Activated CD8-positive, alpha-beta memory T cell treated with anti-CD3 and anti-CD28 coated beads, Interleukin-2, amount 50 U/mL, for 1 hour (primary cell): ENCODE data around the gene MNAT1.
"Not testable (repeated sequence)": the region's sequence is repeated elsewhere in the genome, so short reads cannot be mapped to it uniquely, and the experiment has no call there.

Source experiments
- DNase-seq: peaks from one replicate; pipeline ENCODE4 v3.0.0-alpha.2; 2020; ENCODE audit errors: extremely low read depth

The MNAT1 gene

DNA sequence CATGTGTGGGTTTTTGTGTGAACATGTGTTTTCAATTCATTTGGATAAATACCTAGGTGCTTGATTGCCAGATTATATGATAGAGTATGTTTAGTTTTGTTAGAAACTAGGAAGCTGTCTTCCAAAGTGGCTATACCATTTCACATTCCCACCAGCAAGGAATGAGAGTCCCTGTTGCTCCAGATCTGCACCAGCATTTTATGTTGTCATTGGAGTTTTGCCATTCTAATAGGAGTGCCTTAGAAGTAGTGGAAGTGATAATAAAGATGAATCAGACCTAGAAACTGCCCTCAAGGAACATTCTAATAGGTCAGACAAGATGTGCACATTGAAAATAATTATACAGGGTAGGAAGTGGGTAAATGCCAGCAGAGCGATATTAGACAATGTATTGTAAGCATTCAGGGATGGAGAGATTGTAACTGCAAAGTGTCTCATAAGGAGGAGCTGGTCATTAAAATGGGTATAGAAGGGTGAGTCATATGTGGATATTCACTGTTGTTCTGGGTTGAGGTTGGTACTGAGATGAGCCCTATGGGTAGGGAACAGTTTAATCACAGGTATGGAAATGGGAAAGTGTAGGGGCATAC lies 71.4 kb downstream of the MNAT1 start:
- no peak for DNase-seq

DNA sequence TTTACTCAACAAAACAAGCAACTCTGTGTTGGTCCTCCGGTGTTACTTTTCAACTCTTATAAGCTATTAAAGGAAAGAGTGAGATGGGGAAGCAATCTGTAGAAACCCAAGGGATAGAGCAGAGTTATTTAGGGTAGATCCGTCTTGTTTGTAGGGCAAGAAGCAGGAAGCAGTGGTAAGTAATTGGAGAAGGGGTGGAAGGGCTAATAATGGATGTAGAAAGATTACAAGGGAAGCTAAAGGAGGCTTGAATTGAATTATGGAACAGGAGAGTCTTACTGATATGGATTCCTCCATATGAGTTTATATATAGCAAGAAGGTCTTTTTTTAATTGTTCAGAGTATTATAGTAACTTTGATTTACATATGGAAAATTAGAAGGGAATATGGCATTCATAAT lies 72.7 kb downstream of the MNAT1 start:
- no peak for DNase-seq

DNA sequence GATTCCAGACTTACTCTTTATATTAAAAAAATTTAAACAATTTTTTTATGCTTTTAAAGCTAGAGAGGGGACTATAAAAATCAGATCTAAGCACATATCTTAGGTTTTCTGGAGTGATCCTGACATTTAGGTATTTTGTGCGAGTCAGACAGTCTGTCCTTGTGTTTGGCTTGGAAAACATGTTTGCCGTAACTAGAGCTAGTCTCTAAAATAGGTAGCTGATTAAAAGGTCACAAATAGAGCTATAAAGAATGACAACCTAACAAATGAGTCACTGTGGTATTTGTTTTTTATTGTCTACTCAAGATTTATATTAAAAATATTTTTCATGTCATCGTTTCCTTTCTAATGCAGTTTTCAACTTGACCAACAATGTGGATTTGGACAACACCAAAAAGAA lies 73.4 kb downstream of the MNAT1 start:
- DNase-seq: no peak

DNA sequence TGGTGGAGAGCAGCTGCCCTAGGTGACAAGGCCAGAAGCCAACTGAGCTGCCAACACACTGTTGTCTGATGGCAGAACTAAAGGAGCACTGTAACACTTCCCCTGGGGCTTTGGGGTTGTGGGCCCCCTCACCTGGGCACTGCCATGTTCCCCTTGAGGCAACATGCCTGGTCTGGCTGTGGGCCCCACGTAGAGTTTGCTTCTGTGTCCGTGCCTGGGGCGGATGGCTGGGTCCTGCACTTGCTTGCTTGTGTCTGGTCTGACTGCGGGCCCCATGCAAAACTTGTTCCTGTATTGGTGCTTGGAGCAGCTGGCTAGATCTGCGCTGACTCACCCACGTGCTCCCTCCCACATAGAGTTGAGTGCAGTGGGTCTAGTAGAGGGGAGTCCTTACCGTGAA lies 78.4 kb downstream of the MNAT1 start:
- no peak for DNase-seq

DNA sequence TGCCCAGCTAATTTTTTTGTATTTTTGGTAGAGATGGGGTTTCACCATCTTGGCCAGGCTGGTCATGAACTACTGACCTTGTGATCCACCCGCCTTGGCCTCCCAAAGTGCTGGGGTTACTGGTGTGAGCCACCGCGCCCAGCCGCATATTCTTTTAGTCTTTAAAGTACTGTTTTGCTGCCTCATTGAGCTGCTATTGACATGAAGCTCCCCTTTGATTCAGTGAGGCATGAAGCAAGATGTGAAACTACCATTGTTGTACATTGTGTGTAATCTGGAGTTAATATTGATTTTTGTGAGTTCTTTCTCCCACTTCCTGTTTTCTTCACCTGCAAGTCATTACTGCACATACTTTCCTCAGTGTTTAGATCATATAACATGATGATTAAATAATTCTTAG lies 80.8 kb downstream of the MNAT1 start:
- no peak for DNase-seq

DNA sequence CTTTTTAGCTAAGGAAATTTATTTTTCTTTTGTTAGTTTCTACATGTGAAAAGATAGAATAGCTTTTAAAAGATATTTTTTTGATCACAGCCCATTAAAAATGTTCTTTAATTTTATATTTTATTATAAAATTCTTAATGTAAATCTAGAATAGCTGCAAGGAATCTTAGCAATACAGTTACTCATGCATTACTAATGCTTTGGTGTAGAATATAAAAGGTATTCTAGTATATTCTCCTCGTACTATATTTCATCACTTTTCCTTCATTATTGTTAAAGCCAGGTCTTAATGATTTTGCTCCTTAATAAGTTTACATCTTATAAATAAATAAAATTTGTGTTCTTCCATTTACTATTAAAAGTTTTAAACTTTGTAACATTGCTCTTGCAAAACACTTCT lies 82.6 kb downstream of the MNAT1 start:
- no peak for DNase-seq

DNA sequence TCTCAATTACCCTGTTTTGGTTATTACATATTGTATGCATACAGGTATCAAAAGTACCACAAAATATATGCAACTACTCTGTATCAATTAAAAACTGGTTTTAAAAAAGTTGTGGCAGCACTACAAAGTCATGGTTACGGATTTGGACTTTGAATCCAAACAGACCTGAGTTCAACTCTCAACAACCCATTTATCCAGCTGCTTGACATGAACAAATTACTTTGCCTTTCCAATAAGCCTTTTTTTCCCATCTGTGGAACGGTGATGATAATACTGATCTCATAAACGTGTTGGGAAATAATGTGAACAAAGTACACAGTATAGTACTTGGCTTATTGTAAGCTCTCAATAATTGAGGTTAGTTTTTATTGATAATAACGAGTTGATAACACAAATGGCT lies 85.0 kb downstream of the MNAT1 start:
- no peak for DNase-seq

DNA sequence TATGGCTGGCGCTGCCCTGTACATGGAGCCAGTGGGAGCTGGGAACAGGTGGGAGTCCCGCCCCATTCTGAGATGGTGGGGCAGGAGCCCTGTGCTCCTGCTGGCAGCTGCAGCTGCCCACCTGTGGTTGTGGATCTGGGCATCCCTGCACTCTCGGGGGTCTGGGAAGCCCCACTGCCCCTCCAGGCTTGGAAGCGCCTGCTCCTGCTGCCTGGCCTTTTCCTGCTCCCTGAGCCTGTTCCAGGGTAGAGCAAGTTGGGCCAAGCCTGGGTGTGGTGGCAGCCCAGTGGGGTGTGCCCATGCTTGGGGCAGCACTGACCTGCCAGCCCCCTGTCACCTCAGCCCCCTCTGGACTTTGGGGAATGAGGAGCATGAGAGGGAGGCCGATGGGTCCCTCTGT lies 104.0 kb downstream of the MNAT1 start:
- no peak for DNase-seq

DNA sequence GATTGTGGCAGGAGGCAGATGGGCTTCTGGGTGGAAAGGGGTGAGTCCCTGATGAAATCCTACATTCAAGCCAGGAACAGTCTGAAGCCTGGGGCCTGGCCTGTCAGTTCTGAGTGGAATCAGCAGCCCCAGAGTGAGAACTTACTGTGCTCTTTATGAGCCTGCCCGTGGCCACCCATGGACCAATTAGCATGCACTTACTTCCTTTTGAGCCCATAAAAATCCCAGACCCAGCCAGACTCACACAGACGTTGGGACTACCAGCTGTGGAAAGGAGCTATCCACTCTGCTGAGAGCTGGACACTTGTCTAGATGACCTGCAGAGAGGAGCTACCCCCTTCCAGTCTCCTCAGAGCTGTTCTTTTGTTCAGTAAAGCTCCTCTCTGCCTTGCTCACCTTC lies 104.5 kb downstream of the MNAT1 start:
- DNase-seq: no peak

DNA sequence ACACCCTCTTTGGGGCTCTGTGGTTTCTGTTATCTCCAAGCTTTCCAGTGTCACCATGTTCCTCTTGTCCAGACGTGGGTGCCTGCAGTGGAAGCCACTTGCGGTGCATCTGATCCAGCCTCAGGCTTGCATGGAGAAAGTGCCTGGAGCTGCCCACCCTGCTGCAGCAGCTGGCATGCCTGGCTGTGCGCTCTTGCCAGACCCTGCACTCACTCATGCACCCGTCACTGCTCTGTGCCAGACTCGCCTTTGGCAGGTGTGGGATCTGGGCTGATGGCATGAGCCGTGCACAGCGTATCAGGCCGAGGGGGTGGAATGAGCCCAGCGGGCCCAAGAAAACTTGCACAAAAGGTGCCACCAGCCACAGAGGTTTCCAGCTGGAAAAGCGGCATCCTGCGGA lies 105.1 kb downstream of the MNAT1 start:
- no peak for DNase-seq

DNA sequence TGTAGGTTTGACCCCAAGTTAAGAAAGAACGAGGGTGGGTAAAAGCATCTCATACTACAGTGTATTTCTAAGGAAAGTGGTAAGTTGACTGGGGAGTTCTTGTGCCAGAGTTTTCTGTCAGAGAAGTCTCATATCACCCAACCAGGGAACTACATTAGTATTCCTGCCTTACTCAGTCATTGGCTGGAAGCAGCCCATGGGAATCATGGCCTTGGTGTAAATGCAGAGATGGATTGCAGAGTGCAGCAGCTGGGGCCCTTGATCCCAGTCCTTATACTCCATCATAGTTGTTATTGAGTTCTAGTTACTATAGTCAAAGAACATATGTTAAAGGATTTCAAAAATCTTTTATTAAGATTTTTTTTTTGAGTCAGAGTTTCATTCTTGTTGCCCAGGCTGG lies 105.8 kb downstream of the MNAT1 start:
- no peak for DNase-seq

DNA sequence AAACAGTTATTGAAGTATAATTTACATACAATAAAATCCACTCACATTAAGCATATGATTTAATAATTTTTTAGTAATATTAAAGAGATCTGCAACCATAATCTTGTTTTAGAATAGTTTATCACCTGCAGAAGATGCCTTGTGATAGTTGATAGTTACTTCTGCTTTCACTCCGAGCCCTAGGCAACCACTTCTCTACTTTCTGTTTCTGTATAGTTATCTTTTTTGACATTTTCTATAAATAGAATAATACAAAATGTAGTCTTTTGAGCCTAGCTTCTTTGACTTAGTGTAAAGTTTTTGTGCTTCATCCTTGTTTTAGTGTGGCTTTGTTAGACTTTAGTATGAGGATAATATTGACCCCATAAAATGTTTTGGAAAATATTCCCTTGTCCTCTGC lies 111.0 kb downstream of the MNAT1 start:
- no peak for DNase-seq

DNA sequence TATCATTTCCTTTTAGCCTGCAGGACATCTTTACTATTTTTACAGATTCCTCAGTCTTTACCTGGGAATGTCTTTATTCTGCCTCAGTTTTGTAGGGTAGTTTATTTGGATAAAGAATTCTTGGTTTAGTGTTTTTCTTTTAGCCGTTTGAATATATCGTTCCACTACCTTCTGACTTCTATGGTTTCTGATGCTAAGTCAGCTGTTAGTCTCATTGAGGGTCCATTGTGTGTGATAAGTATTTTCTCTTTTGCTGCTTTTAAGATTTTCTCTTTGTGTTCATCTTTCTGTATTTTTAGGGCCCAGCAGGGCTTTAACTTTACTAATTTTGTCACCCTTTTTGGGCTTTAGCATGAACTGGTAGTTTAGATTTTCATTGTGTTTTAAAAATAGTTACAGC lies 113.5 kb downstream of the MNAT1 start:
- DNase-seq: no peak

DNA sequence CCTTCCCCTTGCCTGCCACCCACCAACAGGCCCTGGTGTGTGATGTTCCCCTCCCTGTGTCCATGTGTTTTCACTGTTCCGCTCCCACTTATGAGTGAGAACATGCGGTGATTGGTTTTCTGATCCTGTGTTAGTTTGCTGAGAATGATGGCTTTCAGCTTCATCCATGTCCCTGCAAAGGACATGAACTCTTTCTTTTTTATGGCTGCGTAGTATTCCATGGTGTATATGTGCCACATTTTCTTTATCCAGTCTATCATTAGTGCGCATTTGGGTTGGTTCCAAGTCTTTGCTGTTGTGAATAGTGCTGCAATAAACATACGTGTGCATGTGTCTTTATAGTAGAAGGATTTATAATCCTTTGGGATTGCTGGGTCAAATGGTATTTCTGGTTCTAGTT lies 117.1 kb downstream of the MNAT1 start:
- not testable (repeated sequence) for DNase-seq

DNA sequence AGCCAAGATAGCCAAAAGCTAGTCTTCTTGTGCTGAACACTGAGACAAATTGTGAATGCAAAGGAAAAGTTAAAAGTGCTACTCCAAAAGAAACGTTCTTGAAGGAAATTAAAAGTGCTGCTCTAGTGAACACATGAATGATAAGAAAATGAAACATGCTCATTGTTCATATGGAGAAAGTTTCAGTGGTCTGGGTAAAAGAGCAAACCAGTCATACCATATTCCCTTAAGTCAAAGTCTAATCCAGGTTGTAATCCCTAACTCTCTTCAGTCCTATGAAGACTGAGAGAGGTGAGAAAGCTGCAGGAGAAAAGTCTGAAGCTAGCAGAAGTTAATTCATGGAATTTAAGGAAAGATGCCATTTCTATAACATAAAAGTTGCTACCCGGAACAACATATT lies 121.5 kb downstream of the MNAT1 start:
- no peak for DNase-seq

DNA sequence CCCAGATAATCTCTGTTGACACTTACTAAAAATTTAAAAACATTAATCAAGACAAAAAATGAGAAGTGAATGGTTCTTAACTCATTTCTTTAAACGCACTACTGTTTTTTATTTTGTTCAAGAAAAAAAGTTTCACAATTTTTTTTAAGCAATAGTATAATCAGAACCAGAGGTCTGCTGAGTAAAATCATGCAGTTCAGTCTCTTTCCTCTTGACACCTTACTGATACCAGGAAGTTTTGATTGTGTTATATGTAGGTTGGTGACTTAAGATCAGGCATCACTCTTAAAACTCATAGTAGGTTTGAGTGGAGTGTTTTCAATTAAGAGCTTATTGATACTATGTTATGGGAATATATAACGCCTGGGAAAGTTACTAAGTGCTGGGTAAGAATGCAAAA lies 125.0 kb downstream of the MNAT1 start:
- DNase-seq: no peak

DNA sequence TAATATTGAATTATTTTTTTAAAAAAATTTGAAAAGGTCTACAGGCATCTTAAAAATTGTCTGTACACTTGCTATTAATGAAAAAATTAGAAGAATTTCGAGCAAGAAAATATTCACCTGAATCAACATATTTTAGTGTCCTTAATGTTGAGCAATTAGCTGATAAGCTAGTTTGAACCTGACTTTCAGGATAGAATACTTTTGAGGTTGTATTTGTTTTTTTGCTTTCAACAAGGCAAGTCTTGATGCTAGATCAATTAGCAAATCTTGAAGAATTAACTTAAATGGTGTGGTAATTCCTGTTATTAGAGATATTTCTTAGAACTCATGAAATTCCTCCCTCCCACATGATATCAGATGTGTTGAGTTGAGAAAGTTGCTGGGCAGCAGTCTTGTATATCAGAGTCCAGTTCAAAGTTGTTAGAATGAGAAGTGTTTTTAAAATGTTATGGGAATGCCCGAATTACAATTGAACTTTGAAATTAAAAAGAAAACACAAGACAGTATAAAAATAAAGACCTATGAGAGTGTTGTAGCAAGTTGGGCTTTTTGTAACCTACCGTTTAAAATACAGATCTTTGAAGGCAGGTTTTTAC lies 127.1 kb downstream of the MNAT1 start:
- no peak for DNase-seq

DNA sequence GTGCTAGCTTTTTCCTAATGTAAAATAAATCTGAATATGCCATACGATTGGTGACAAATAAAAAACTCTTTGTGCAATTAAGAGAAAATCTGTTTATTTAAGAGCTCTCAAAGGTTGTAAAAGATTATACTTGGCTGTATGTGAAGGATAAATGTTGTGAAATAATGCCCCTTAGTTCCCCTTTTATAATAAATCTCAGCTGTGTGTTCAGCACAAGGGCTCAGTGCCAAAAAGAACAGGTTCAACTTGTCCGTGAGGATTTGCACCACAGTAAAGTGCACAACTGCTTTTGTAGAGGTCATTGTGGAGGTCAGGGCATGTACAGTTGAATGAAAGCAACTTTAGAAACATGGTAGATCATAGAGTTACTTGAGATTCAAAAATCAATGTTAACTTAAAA lies 127.7 kb downstream of the MNAT1 start:
- no peak for DNase-seq

DNA sequence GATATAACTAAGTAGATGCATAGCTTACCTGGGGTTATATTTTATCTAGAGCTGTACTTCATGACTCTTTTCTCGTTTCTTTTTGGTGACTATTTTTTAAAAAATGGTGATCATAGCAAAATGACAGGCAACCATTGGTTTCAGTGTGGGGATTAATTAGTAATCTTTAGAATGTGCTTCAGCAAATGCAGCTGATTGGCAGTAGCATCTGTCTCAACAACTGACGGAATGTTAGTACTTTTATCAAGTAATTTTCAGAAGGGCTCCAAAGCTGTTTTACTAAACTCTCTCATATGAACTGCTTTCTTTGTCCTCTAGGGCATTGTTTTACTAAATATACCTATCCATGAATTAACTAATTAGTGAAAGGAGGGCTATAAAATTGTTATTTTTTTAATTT lies 128.7 kb downstream of the MNAT1 start:
- DNase-seq: no peak

DNA sequence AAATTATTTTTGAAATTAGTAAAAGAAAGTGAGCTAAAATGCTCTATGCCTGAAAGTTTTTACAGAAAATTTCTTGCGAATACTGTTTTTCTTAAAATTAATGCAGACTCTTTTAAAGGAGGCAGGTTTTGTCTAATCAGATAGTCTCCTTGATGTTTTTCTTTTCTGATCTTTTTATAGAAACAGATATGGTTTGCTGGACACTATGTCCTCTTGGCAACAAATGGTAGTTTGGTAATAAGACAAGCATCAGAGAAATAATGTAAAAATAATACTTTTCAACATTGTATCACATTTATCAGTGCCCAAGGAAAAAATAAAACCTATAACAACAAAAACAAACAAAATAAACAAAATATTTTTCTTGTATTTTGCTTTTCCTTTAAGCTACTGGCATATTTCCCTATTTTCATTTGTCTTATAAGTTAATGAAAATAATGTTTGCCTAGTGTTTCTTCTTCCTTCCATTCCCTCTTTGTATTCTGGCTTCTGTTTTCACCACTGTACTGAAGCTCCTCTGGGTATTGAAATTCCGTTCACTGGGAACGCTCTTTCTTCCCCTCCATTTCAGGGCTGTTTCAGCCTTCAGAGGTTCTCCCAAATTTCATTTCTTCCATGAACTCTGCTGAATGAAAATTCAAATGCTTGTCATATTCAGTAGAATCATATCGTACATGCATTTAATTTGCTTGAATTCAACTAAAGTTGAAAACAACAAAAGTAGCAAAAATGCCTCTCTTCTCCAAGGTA lies 131.0 kb downstream of the MNAT1 start:
- DNase-seq: no peak

DNA sequence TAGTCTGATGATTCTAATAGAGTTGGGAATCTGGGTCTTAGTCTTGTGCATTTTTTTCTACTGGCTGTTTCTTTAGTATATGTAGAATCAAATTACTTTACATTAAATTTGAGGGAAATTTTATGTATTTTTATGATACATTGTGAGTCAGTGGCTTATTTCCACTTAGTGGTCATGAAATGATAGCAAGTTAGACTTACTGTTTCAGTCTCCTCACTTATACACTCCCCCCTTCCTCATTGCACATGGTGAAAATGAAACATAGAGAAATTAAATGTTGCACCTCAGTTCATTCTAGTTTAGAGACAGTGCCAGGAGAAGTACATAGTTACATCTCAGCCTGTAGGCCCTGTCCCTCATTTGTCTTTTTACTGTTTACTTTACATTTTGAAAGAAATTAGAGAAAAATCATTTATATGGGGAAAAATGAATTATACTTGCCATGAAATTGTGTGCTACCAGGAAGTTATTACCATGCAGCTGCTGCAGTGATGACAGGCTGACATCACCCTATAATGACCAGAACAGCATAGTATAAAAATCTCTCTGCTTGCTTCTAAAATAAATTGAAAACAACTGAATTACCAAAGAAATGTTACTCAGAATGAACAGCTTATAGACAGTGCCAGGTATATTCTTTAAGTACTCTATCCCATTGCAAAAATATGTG lies 133.1 kb downstream of the MNAT1 start:
- no peak for DNase-seq

DNA sequence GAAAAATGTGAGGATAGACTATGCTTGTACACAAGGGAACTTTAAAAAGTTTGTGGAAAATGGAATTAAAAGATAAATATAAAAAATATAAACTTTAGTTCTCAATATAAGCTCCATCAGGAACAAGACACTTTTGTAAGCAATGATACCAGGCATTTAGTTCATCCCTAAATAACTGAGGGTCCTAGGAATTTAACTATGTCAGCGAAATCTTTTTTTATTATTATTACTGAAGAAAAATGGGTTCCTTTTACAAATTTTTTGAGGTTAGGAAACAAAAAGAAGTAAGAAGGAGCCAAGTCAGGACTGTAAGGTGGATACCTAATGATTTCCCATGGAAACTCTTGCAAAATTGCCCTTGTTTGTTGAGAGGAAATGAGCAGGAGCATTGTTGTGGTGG lies 143.6 kb downstream of the MNAT1 start:
- DNase-seq: no peak

DNA sequence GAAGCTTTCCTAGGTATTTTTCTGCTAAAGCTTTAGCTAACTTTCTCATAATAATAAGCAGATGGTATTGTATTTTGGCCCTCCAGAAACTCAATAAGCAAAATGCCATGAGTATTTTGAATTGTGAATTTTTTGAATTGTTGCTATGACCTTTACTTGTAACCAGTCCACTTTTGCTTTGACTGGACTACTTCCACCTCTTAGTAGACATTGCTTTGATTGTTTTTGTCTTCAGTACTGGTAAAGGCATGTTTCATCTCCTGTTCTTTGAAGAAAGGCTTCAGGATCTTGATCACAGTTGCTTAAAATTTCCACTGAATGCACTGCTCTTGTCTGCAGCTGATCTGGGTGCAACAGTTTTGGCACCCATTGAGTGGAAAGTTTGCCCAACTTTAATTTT lies 144.0 kb downstream of the MNAT1 start:
- no peak for DNase-seq
